CD4-positive, alpha-beta T cell treated with Interleukin-17A for 4 hours (primary cell): ENCODE data around the gene IKBKG.
"Not testable (repeated sequence)": the region's sequence is repeated elsewhere in the genome, so short reads cannot be mapped to it uniquely, and the experiment has no call there.

Experiments used
- DNase-seq: peaks from one replicate; pipeline ENCODE4 v3.0.0-alpha.2; 2020; ENCODE audit warnings: mixed read lengths

The IKBKG gene

GRCh38 chrX:154547245-154548027 lies at the start of gene IKBKG:
Gene IKBKG, plus strand, starts transcription at chrX:154547620. Its CDS starts 4,383 bp downstream, at chrX:154552003.
- peak; percentile 89 for DNase-seq

- DNase-seq = not testable (repeated sequence)
Observed at GRCh38 chrX:154501423-154501822, 46.0 kb upstream of the IKBKG start.

GRCh38 chrX:154502098-154502497 lies 45.3 kb upstream of the IKBKG start:
- no peak for DNase-seq

- no peak for DNase-seq
Observed at GRCh38 chrX:154502989-154503388, 44.4 kb upstream of the IKBKG start.

GRCh38 chrX:154505734-154506133 lies 41.7 kb upstream of the IKBKG start:
- DNase-seq = no peak

GRCh38 chrX:154506483-154507332 lies 40.7 kb upstream of the IKBKG start:
- no peak for DNase-seq

GRCh38 chrX:154507673-154508383 lies 39.6 kb upstream of the IKBKG start:
- no peak for DNase-seq

- no peak for DNase-seq
Observed at GRCh38 chrX:154508384-154508745, 39.1 kb upstream of the IKBKG start.

- no peak for DNase-seq
Observed at GRCh38 chrX:154509455-154509854, 38.0 kb upstream of the IKBKG start.

- DNase-seq = no peak
Observed at GRCh38 chrX:154511761-154512160, 35.7 kb upstream of the IKBKG start.

GRCh38 chrX:154512879-154513553 lies 34.4 kb upstream of the IKBKG start:
- DNase-seq = no peak

GRCh38 chrX:154513716-154514115 lies 33.7 kb upstream of the IKBKG start:
- DNase-seq = no peak

- DNase-seq = peak; percentile 24
Observed at GRCh38 chrX:154515090-154515965, 32.1 kb upstream of the IKBKG start.

GRCh38 chrX:154515966-154516655 lies 31.3 kb upstream of the IKBKG start, which contains the start of gene FAM3A:
Gene FAM3A, minus strand, starts transcription at chrX:154516232. Its CDS starts 460 bp downstream, at chrX:154515772.
- DNase-seq = peak; percentile 95

GRCh38 chrX:154516656-154517100 lies 30.7 kb upstream of the IKBKG start:
- DNase-seq = no peak

- no peak for DNase-seq
Observed at GRCh38 chrX:154517101-154517781, 30.2 kb upstream of the IKBKG start.

GRCh38 chrX:154519389-154519788 lies 28.0 kb upstream of the IKBKG start:
- no peak for DNase-seq

- DNase-seq = no peak
Observed at GRCh38 chrX:154525606-154526490, 21.6 kb upstream of the IKBKG start.
